IMR-90 (cell line): ENCODE data around the gene CCDC50. TPM values are rescaled to one million over a fixed set of nuclear protein-coding genes. Genes with fewer than 3 reads are reported as not detected.

ENCODE experiments used
- ATAC-seq: fragments of 200-7000 bp; cut with Tn5 transposase; 2 replicates; pipeline ENCODE4 v1.9.1; 2020; ENCODE audit warnings: low read depth, mild to moderate bottlenecking, moderate library complexity
- BruUV-seq: library from RNA; stranded (reverse); fragments of 400-500 nt; replicated peaks from 2 replicates; lab custom pipeline; 2021; lab: Mats Ljungman, UMichigan
- CTCF ChIA-PET: fragments of 300-600 bp; formaldehyde crosslinking; extraction: SDS; loops from one replicate; lab custom pipeline; 2021; ENCODE audit warnings: antibody characterized with exemption; lab: Yijun Ruan, JAX
- POLR2A ChIA-PET: fragments of 300-600 bp; sonication (Branson Sonifier 250); formaldehyde crosslinking; loops from one replicate; lab custom pipeline; 2022; ENCODE audit warnings: antibody characterized with exemption; ENCODE audit not compliant: unreplicated experiment; lab: Charles Lee
- DNase-seq: peaks from one replicate; pipeline ENCODE4 v3.0.0; 2013
- H2AFZ ChIP-seq: replicated peaks from 2 replicates; pipeline ENCODE3; 2013; ENCODE audit warnings: low read length, mild to moderate bottlenecking; ENCODE audit not compliant: poor library complexity
- H2AK5ac ChIP-seq: 2 replicates; pipeline ENCODE4 v1.6.1; 2013; ENCODE audit warnings: low read depth, low read length, inconsistent platforms
- H2AK9ac ChIP-seq: replicated peaks from 2 replicates; pipeline ENCODE3; 2013; ENCODE audit warnings: mild to moderate bottlenecking, low read depth, low read length, moderate library complexity; ENCODE audit not compliant: poor library complexity
- H2BK120ac ChIP-seq: 2 replicates; pipeline ENCODE4 v1.6.1; 2013; ENCODE audit warnings: low read depth, low read length, inconsistent platforms
- H2BK15ac ChIP-seq: 3 replicates; pipeline ENCODE4 v1.6.1; 2013; ENCODE audit warnings: low read depth, low read length, inconsistent platforms
- H2BK20ac ChIP-seq: 2 replicates; pipeline ENCODE4 v1.6.1; 2013; ENCODE audit warnings: low read depth, mild to moderate bottlenecking, inconsistent platforms, low read length, moderate library complexity
- H2BK5ac ChIP-seq: 2 replicates; pipeline ENCODE4 v1.6.1; 2013; ENCODE audit warnings: mild to moderate bottlenecking, low read depth, low read length, inconsistent platforms; ENCODE audit not compliant: poor library complexity, severe bottlenecking
- H3K14ac ChIP-seq: replicated peaks from 2 replicates; pipeline ENCODE4 v1.6.1; 2013; ENCODE audit warnings: low read depth, low read length, inconsistent platforms
- H3K18ac ChIP-seq: 2 replicates; pipeline ENCODE4 v1.6.1; 2013; ENCODE audit warnings: low read depth, low read length, control low read depth
- H3K23ac ChIP-seq: 2 replicates; pipeline ENCODE4 v1.6.1; 2013; ENCODE audit warnings: low read depth, low read length, inconsistent platforms
- H3K27ac ChIP-seq: 2 replicates; pipeline ENCODE4 v1.5.1; 2013; ENCODE audit warnings: mild to moderate bottlenecking, control low read depth, low read length; ENCODE audit not compliant: insufficient read depth
- H3K27me3 ChIP-seq: 2 replicates; pipeline ENCODE4 v1.6.1; 2013; ENCODE audit warnings: low read length; ENCODE audit not compliant: control insufficient read depth, insufficient read depth
- H3K36me3 ChIP-seq: 2 replicates; pipeline ENCODE4 v1.6.1; 2013; ENCODE audit warnings: low read length, mixed read lengths; ENCODE audit not compliant: control insufficient read depth, insufficient read depth
- H3K4ac ChIP-seq: 2 replicates; pipeline ENCODE4 v1.6.1; 2013; ENCODE audit warnings: low read depth, low read length, inconsistent platforms
- H3K4me1 ChIP-seq: 2 replicates; pipeline ENCODE4 v1.6.1; 2013; ENCODE audit warnings: low read length, mixed read lengths; ENCODE audit not compliant: control insufficient read depth, insufficient read depth
- H3K4me2 ChIP-seq: 2 replicates; pipeline ENCODE4 v1.6.1; 2013; ENCODE audit warnings: low read depth, mild to moderate bottlenecking, control low read depth, low read length, moderate library complexity
- H3K4me3 ChIP-seq: 2 replicates; pipeline ENCODE4 v1.5.1; 2013; ENCODE audit warnings: low read depth, mild to moderate bottlenecking, control low read depth, low read length, moderate library complexity; ENCODE audit not compliant: insufficient read depth
- H3K56ac ChIP-seq: 2 replicates; pipeline ENCODE4 v1.6.1; 2013; ENCODE audit warnings: low read length, inconsistent platforms; ENCODE audit not compliant: insufficient read depth; ENCODE audit errors: extremely low read depth
- H3K79me1 ChIP-seq, 2 experiments: 2 replicates each; pipeline ENCODE4 v1.6.1; 2013; ENCODE audit warnings: low read length in 2 of 2, inconsistent platforms in 1 of 2, low read depth in 1 of 2
- H3K9ac ChIP-seq: 2 replicates; pipeline ENCODE4 v1.6.1; 2013; ENCODE audit warnings: low read depth, low read length, control low read depth
- H3K9me1 ChIP-seq: 2 replicates; pipeline ENCODE4 v1.6.1; 2013; ENCODE audit warnings: low read length, inconsistent platforms; ENCODE audit not compliant: insufficient read depth
- H3K9me3 ChIP-seq: 2 replicates; pipeline ENCODE4 v1.6.1; 2013; ENCODE audit warnings: low read length; ENCODE audit not compliant: control insufficient read depth, insufficient read depth
- H4K20me1 ChIP-seq: 2 replicates; pipeline ENCODE4 v1.6.1; 2013; ENCODE audit warnings: low read length, inconsistent platforms; ENCODE audit not compliant: insufficient read depth
- H4K5ac ChIP-seq: 2 replicates; pipeline ENCODE4 v1.6.1; 2013; ENCODE audit warnings: mild to moderate bottlenecking, low read depth, low read length, control low read depth
- H4K8ac ChIP-seq, 2 experiments: 2 replicates each; pipeline ENCODE4 v1.6.1; 2013; ENCODE audit warnings: low read depth in 2 of 2, low read length in 2 of 2, control low read depth in 1 of 2, inconsistent platforms in 1 of 2
- H4K91ac ChIP-seq: 2 replicates; pipeline ENCODE4 v1.6.1; 2013; ENCODE audit warnings: low read depth, low read length, inconsistent platforms; ENCODE audit not compliant: insufficient read depth
- BHLHE40 ChIP-seq: fragments of 150-350 bp; IDR thresholded peaks from 2 replicates; pipeline ENCODE4 v1.6.1; 2016; ENCODE audit warnings: mild to moderate bottlenecking, low read depth, low read length
- CEBPB ChIP-seq: IDR thresholded peaks from 2 replicates; pipeline ENCODE4 v1.6.1; 2012; ENCODE audit warnings: low read depth, low read length, improper control_type of control experiment
- CHD1 ChIP-seq: IDR thresholded peaks from 2 replicates; pipeline ENCODE4 v1.6.1; 2012; ENCODE audit warnings: low read depth, low read length, improper control_type of control experiment
- FOS ChIP-seq: fragments of 150-350 bp; IDR thresholded peaks from 2 replicates; pipeline ENCODE4 v1.6.1; 2016; ENCODE audit warnings: low read depth, low read length
- MAFK ChIP-seq: IDR thresholded peaks from 2 replicates; pipeline ENCODE4 v1.6.1; 2012; ENCODE audit warnings: low read depth, low read length, improper control_type of control experiment
- MAZ ChIP-seq: IDR thresholded peaks from 2 replicates; pipeline ENCODE4 v1.6.1; 2012; ENCODE audit warnings: low read depth, mild to moderate bottlenecking, low read length, improper control_type of control experiment, moderate library complexity, borderline replicate concordance
- MXI1 ChIP-seq: IDR thresholded peaks from 2 replicates; pipeline ENCODE4 v1.6.1; 2012; ENCODE audit warnings: low read depth, mild to moderate bottlenecking, low read length, moderate library complexity, borderline replicate concordance
- NFE2L2 ChIP-seq: fragments of 150-350 bp; IDR thresholded peaks from 2 replicates; pipeline ENCODE4 v1.6.1; 2016; ENCODE audit warnings: low read depth, mild to moderate bottlenecking, low read length
- POLR2A ChIP-seq: IDR thresholded peaks from 2 replicates; pipeline ENCODE4 v1.6.1; 2012; ENCODE audit warnings: mild to moderate bottlenecking, low read depth, low read length
- RAD21 ChIP-seq: IDR thresholded peaks from 2 replicates; pipeline ENCODE4 v1.6.1; 2012; ENCODE audit warnings: low read length, improper control_type of control experiment
- RCOR1 ChIP-seq: IDR thresholded peaks from 2 replicates; pipeline ENCODE4 v1.6.1; 2012; ENCODE audit warnings: mild to moderate bottlenecking, low read length, improper control_type of control experiment; ENCODE audit not compliant: insufficient replicate concordance
- RFX5 ChIP-seq: IDR thresholded peaks from 2 replicates; pipeline ENCODE4 v1.8.0; 2012; ENCODE audit warnings: low read depth, mild to moderate bottlenecking, low read length, moderate library complexity
- SMC3 ChIP-seq: fragments of 150-350 bp; IDR thresholded peaks from 2 replicates; pipeline ENCODE4 v1.6.1; 2016; ENCODE audit warnings: low read depth, mild to moderate bottlenecking, antibody characterized with exemption, low read length, moderate library complexity
- dilution Hi-C: fragments of 300-500 bp; cut with HindIII; formaldehyde crosslinking; loops from one replicate; pipeline ENCODE4 v1.14.3; 2018; ENCODE audit warnings: low sequenced_read_pairs; ENCODE audit not compliant: unreplicated experiment
- in situ Hi-C: fragments of 300-500 bp; cut with MboI; formaldehyde crosslinking; loops from 3 replicates; pipeline ENCODE4 v1.14.3; 2019; ENCODE audit warnings: low sequenced_read_pairs, inconsistent platforms, mixed read lengths
- intact Hi-C: fragments of 100-400 bp; cut with micrococcal nuclease; formaldehyde crosslinking; loops from 2 replicates; pipeline ENCODE4 v1.10.0; 2022
- polyA plus RNA-seq, 3 experiments: library from polyadenylated mRNA; depleted of rRNA; stranded (reverse); fragments of >200 nt; gene quantifications; 2 replicates each; pipeline ENCODE4 v1.2.3, GENCODE V29; 2012; ENCODE audit warnings: low replicate concordance in 1 of 3
- total RNA-seq: library from RNA; depleted of rRNA; stranded (reverse); fragments of >200 nt; gene quantifications from 2 replicates; pipeline ENCODE4 v1.2.3, GENCODE V29; 2012
- TF ChIP-seq, protein P1 (sequence below): fragments of 150-350 bp; IDR thresholded peaks from 2 replicates; pipeline ENCODE4 v1.6.1; 2017; ENCODE audit warnings: mild to moderate bottlenecking, antibody characterized with exemption, low read length, low read depth
- TF ChIP-seq, protein P2 (sequence below): conservative IDR thresholded peaks from 2 replicates; pipeline ENCODE4 v1.5.1; 2012; ENCODE audit warnings: mild to moderate bottlenecking, low read depth, low read length, improper control_type of control experiment

The CCDC50 gene
- total and polyA plus RNA-seq, 2 of the 4 experiments (the other 2 are of a cell fraction): 59.0 to 63.1 TPM

DNA sequence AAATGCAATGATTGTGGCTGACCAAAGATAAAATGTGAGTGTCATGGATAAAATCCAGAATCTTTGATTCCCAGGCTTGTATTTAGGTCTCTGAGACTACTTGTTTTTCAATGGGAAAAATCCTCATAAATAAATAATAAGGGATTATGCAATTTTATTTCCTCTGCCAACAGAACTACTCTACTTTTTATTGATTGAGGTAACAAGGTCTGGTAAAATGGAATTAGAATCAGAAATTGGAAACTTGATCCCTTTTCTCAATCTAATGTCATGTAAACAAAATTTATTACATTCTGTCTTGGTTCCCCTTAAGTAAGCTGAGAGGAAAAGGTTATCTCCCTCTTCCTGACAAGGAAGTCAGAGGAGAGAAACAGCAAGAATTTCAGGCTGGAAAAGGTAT, 48.3 kb upstream of the CCDC50 start:
- Histone ChIP-seq H3K27me3 (no peaks in the 10 kb centered on the region), H3K9me3 (no peaks in the 10 kb centered on the region), H2BK15ac (no peak overlapping the region), H3K4me1 (no peaks in the 10 kb centered on the region), H2AK9ac (no peak overlapping the region), H4K8ac (no peak overlapping the region), H3K14ac (no peak overlapping the region), H3K18ac (no peak overlapping the region), H4K20me1 (no peaks in the 10 kb centered on the region), H3K23ac (no peak overlapping the region), H2AK5ac (no peak overlapping the region), H4K5ac (no peak overlapping the region), H3K9ac (no peak overlapping the region), H3K9me1 (no peaks in the 10 kb centered on the region), H2AFZ (no peak overlapping the region), H3K27ac (no peak overlapping the region), H2BK120ac (no peak overlapping the region), H3K4ac (no peak overlapping the region), H2BK20ac (no peak overlapping the region), H3K4me3 (no peak overlapping the region), H3K56ac (no peak overlapping the region), H4K91ac (no peak overlapping the region), H2BK5ac (no peak overlapping the region), H3K4me2 (no peak overlapping the region), H3K36me3 (no peaks in the 10 kb centered on the region), H3K79me1 (no peaks in the 10 kb centered on the region)
- intact Hi-C loops: no loop called here
- TF ChIP-seq RCOR1: no peak
- no peak for TF ChIP-seq BHLHE40
- TF ChIP-seq CEBPB: no peak
- no peak for TF ChIP-seq MAZ
- TF ChIP-seq FOS: no peak
- no peak for TF ChIP-seq POLR2A
- no peak for TF ChIP-seq MXI1
- TF ChIP-seq, protein P1, sequence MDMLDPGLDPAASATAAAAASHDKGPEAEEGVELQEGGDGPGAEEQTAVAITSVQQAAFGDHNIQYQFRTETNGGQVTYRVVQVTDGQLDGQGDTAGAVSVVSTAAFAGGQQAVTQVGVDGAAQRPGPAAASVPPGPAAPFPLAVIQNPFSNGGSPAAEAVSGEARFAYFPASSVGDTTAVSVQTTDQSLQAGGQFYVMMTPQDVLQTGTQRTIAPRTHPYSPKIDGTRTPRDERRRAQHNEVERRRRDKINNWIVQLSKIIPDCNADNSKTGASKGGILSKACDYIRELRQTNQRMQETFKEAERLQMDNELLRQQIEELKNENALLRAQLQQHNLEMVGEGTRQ: no peak
- TF ChIP-seq, protein P2, sequence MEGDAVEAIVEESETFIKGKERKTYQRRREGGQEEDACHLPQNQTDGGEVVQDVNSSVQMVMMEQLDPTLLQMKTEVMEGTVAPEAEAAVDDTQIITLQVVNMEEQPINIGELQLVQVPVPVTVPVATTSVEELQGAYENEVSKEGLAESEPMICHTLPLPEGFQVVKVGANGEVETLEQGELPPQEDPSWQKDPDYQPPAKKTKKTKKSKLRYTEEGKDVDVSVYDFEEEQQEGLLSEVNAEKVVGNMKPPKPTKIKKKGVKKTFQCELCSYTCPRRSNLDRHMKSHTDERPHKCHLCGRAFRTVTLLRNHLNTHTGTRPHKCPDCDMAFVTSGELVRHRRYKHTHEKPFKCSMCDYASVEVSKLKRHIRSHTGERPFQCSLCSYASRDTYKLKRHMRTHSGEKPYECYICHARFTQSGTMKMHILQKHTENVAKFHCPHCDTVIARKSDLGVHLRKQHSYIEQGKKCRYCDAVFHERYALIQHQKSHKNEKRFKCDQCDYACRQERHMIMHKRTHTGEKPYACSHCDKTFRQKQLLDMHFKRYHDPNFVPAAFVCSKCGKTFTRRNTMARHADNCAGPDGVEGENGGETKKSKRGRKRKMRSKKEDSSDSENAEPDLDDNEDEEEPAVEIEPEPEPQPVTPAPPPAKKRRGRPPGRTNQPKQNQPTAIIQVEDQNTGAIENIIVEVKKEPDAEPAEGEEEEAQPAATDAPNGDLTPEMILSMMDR: no peak
- no peak for TF ChIP-seq MAFK
- no peak for TF ChIP-seq CHD1
- TF ChIP-seq SMC3: no peak
- no peak for TF ChIP-seq RAD21
- TF ChIP-seq NFE2L2: no peak
- TF ChIP-seq RFX5: no peak
- in situ Hi-C loops: no loop called here
- DNase-seq (no peak), ATAC-seq (no peak)
- no TSS peak for BruUV-seq
- ChIA-PET CTCF (no interaction called here), POLR2A (no interaction called here)
- dilution Hi-C loops: no loop called here
